ENCODE results near the gene LPIN3.

Gene LPIN3

DNA sequence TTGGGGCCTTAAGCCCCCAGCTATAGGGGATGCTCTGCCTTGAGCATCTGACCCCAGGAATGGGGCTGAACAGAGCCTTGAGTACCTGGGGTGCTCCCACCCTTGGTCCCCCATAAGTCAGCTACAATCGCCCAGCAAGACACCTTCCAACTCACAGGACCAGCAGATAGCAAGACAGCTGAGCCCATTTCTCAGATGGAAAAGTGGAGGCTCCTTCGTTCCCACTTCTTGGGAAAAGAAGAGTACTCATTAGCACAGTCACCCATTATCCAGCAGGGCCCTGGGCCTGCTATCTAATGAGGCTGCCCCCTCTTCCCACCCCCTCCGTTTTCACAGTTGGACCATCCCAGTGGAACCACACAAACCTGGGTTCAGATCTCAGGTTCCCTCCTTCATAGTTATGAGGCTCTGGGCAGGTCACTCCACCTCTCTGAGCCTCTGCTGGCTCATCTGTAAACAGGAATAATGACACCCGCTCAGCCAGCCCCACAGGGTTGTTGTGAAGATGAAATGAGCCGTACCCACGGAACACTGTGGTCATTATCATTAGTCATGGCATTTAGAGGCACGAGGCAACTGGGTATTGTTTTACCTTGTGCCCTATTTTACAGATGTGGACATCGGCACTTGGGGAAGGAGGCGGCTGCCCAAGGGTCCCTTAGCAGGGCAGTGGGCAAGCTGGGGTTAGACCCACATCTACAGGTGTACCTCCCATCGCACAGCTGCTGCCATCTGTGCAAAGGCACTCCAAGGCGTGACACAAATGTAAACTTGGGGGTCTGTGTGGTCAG, 4.5 kb downstream of the LPIN3 start:
- in situ Hi-C loops (cut with HindIII; ENCODE audit: low pct_unique_long_range_greater_than_20kb, low sequenced_read_pairs), result no loop called here
- DNase-seq (ENCODE audit: low read depth in 1 of 2, low spot score in 1 of 2), result no peak
- no peak for TF ChIP-seq JUND (IDR thresholded peaks at IDR 0.05; ENCODE audit: low read depth)

GRCh38 chr20:41345729-41346067, 5.1 kb downstream of the LPIN3 start:
- in situ Hi-C loops (cut with HindIII; ENCODE audit: low pct_unique_long_range_greater_than_20kb, low sequenced_read_pairs), result no loop called here
- TF ChIP-seq JUND (IDR thresholded peaks at IDR 0.05; ENCODE audit: low read depth), result no peak
- no peak for DNase-seq (ENCODE audit: low read depth in 1 of 2, low spot score in 1 of 2)

- no peak for DNase-seq (ENCODE audit: low read depth in 1 of 2, low spot score in 1 of 2)
- in situ Hi-C loops (cut with HindIII; ENCODE audit: low pct_unique_long_range_greater_than_20kb, low sequenced_read_pairs), result no loop called here
- no peak for TF ChIP-seq JUND (IDR thresholded peaks at IDR 0.05; ENCODE audit: low read depth)
These were observed 7.2 kb downstream of the LPIN3 start for GRCh38 chr20:41347523-41348429.

GRCh38 chr20:41348430-41349172, 8.0 kb downstream of the LPIN3 start:
- DNase-seq (ENCODE audit: low read depth in 1 of 2, low spot score in 1 of 2), result no peak
- TF ChIP-seq JUND (IDR thresholded peaks at IDR 0.05; ENCODE audit: low read depth), result no peak
- in situ Hi-C loops (cut with HindIII; ENCODE audit: low pct_unique_long_range_greater_than_20kb, low sequenced_read_pairs), result no loop called here

- no peak for TF ChIP-seq JUND (IDR thresholded peaks at IDR 0.05; ENCODE audit: low read depth)
- in situ Hi-C loops (cut with HindIII; ENCODE audit: low pct_unique_long_range_greater_than_20kb, low sequenced_read_pairs), result no loop called here
- no peak for DNase-seq (ENCODE audit: low read depth in 1 of 2, low spot score in 1 of 2)
These were observed 8.6 kb downstream of the LPIN3 start for GRCh38 chr20:41349266-41349665.

DNA sequence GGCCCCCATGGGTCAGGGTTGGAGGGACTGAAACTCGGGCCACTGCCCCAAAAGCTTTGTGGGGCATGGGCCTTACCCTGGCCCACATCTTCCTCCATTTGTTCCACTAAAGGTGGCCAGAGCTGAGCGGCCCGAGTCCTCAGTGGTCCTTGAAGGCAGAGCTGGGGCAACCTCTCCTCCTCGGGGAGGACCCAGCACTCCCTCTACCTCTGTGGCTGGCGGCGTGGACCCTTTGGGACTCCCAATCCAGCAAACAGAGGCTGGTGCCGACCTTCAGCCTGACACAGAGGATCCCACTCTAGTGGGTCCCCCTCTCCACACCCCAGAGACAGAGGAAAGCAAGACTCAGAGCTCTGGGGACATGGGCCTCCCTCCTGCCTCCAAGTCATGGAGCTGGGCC, 9.3 kb downstream of the LPIN3 start:
- in situ Hi-C loops (cut with HindIII; ENCODE audit: low pct_unique_long_range_greater_than_20kb, low sequenced_read_pairs), result no loop called here
- DNase-seq (ENCODE audit: low read depth in 1 of 2, low spot score in 1 of 2), result no peak
- no peak for TF ChIP-seq JUND (IDR thresholded peaks at IDR 0.05; ENCODE audit: low read depth)

- no peak for DNase-seq (ENCODE audit: low read depth in 1 of 2, low spot score in 1 of 2)
- in situ Hi-C loops (cut with HindIII; ENCODE audit: low pct_unique_long_range_greater_than_20kb, low sequenced_read_pairs), result no loop called here
- TF ChIP-seq JUND (IDR thresholded peaks at IDR 0.05; ENCODE audit: low read depth), result no peak
These were observed 9.9 kb downstream of the LPIN3 start for GRCh38 chr20:41350408-41350962.

GRCh38 chr20:41352106-41352505, 11.5 kb downstream of the LPIN3 start:
- no peak for DNase-seq (ENCODE audit: low read depth in 1 of 2, low spot score in 1 of 2)
- TF ChIP-seq JUND (IDR thresholded peaks at IDR 0.05; ENCODE audit: low read depth), result no peak
- in situ Hi-C loops (cut with HindIII; ENCODE audit: low pct_unique_long_range_greater_than_20kb, low sequenced_read_pairs), result no loop called here

DNA sequence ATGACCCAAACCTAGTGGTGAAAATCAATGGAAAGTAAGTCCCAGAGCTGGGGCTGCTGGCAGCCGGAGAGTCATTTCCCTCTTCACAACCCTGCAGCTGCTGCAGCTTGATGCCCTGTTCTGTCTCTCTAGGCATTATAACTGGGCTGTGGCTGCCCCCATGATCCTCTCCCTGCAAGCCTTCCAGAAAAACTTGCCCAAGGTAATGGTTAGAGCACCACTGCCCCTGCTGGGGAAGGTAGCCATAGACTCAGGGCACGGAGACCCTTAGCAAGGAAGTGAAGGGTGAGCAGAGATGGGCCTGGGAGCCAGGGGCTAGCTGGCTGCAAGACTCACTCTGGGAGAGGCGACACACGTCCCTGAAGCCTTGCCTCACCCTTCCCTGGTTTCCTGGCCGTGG, 12.0 kb downstream of the LPIN3 start:
- TF ChIP-seq JUND (IDR thresholded peaks at IDR 0.05; ENCODE audit: low read depth), result no peak
- in situ Hi-C loops (cut with HindIII; ENCODE audit: low pct_unique_long_range_greater_than_20kb, low sequenced_read_pairs), result no loop called here
- DNase-seq (ENCODE audit: low read depth in 1 of 2, low spot score in 1 of 2), result no peak

DNA sequence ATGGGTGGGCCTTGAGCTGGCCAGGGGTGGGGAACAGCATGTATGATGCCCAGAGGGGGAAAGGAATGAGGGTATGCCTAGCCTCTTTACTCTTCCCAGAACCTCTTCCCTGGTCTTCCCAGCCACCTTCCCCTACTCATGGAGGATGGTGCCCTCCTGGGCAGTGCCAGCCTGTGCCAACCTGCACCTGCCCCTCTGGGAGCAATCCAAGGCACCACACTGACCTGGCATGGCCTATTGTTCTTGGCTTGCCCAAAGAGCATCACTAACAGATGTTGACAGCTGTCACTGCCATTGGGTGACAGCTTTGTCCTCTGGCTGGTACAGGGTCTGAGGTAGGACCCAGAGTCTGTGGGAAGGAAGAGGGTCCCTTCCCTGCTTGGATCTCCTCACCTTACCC, 12.9 kb downstream of the LPIN3 start:
- in situ Hi-C loops (cut with HindIII; ENCODE audit: low pct_unique_long_range_greater_than_20kb, low sequenced_read_pairs), result no loop called here
- TF ChIP-seq JUND (IDR thresholded peaks at IDR 0.05; ENCODE audit: low read depth), result no peak
- no peak for DNase-seq (ENCODE audit: low read depth in 1 of 2, low spot score in 1 of 2)

- DNase-seq (ENCODE audit: low read depth in 1 of 2, low spot score in 1 of 2), result no peak
- no peak for TF ChIP-seq JUND (IDR thresholded peaks at IDR 0.05; ENCODE audit: low read depth)
- in situ Hi-C loops (cut with HindIII; ENCODE audit: low pct_unique_long_range_greater_than_20kb, low sequenced_read_pairs), result no loop called here
These were observed 14.6 kb downstream of the LPIN3 start for GRCh38 chr20:41355192-41355591.

DNA sequence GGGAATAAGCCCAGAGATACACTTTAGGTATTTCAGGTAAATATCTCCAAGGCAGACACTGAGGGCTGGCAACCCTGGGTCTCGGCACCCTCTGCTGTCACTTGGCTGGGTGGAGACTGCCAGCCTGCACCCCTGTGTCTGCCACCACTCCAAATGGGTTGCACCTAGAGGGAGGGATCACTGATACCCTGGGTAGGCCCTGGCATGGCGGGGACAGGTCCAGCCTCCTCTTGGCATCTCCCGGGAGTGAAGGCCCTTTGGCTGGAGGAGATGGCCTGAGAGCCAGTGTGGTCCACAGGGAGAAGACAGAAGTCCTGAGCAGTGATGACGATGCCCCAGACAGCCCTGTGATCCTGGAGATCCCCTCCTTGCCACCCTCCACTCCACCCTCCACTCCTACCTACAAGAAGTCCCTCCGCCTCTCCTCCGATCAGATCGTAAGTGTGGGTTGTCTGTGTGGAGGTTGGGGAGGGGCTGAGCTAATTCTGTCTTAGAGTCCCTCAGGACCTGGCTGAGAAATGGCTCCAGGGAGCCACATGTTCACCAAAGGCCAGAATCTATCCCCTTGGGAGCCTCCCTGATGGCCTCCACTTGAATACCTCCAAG, 15.1 kb downstream of the LPIN3 start:
- no peak for DNase-seq (ENCODE audit: low read depth in 1 of 2, low spot score in 1 of 2)
- TF ChIP-seq JUND (IDR thresholded peaks at IDR 0.05; ENCODE audit: low read depth), result no peak
- in situ Hi-C loops (cut with HindIII; ENCODE audit: low pct_unique_long_range_greater_than_20kb, low sequenced_read_pairs), result no loop called here

Data from T47D (cell line).